K562 (cell line): Measurements from ENCODE around the gene ACCSL. TPM values are rescaled to one million over a fixed set of nuclear protein-coding genes. Genes with fewer than 3 reads are reported as not detected.

Experiments
- ATAC-seq: fragments of 200-7000 bp; cut with Tn5 transposase; 3 replicates; pipeline ENCODE4 v1.9.1; 2020; ENCODE audit warnings: moderate library complexity
- BruUV-seq: library from RNA; stranded (reverse); fragments of 400-500 nt; replicated peaks from 2 replicates; lab custom pipeline; 2021; lab: Mats Ljungman, UMichigan
- CTCF ChIA-PET: fragments of 300-600 bp; formaldehyde crosslinking; extraction: SDS; loops from one replicate; lab custom pipeline; 2021; ENCODE audit warnings: low intra/inter-chr PET ratio; lab: Yijun Ruan, JAX
- POLR2A ChIA-PET: fragments of 300-600, 350-650 bp; sonication (Branson Sonifier 250); formaldehyde crosslinking; extraction: SDS; loops from one replicate; lab custom pipeline; 2021; ENCODE audit warnings: antibody characterized with exemption, inconsistent platforms; lab: Yijun Ruan, JAX
- DNase-seq, 4 experiments: peaks; one replicate each; pipeline versions ENCODE4 v3.0.0 to v3.0.0-alpha.2; 2011 to 2018; ENCODE audit warnings: low spot score in 3 of 4, mixed read lengths in 3 of 4; ENCODE audit errors: extremely low read depth in 1 of 4
- FAIRE-seq: peaks from 2 replicates; lab custom pipeline; 2011; peaks lifted over from hg19 to GRCh38; lab: Jason Lieb, UNC
- H2AFZ ChIP-seq: 2 replicates; pipeline ENCODE4 v1.6.0; 2011; ENCODE audit warnings: low read depth, low read length, control low read depth, inconsistent platforms
- H3K27ac ChIP-seq: fragments of 200-600 bp; 3 replicates; pipeline ENCODE4 v1.8.0; 2011; ENCODE audit warnings: low read depth, mild to moderate bottlenecking, control low read depth, inconsistent platforms, low read length, moderate library complexity, mixed read lengths; ENCODE audit errors: extremely low read depth
- H3K27me3 ChIP-seq, 2 experiments: fragments of 300-600 bp in 1 of 2; 2 replicates in 1 of 2; 3 replicates in 1 of 2; pipeline versions ENCODE4 v1.6.0 to v1.8.0; 2011; ENCODE audit warnings: inconsistent platforms in 2 of 2, low read length in 2 of 2, mild to moderate bottlenecking in 1 of 2, mixed read lengths in 1 of 2, moderate library complexity in 1 of 2; ENCODE audit not compliant: control insufficient read depth in 2 of 2, insufficient read depth in 2 of 2
- H3K36me3 ChIP-seq: fragments of 300-600 bp; 3 replicates; pipeline ENCODE4 v1.8.0; 2011; ENCODE audit warnings: mild to moderate bottlenecking, low read length, inconsistent platforms; ENCODE audit not compliant: control insufficient read depth, insufficient read depth
- H3K4me1 ChIP-seq, 2 experiments: fragments of 200-600 bp in 1 of 2; replicated peaks in 1 of 2; 2 replicates in 1 of 2; 3 replicates in 1 of 2; pipeline versions ENCODE4 v1.5.1 to v1.8.0; 2011; ENCODE audit warnings: inconsistent platforms in 2 of 2, low read length in 2 of 2, mild to moderate bottlenecking in 1 of 2, mixed read lengths in 1 of 2, moderate library complexity in 1 of 2; ENCODE audit not compliant: control insufficient read depth in 2 of 2, insufficient read depth in 2 of 2
- H3K4me2 ChIP-seq: 2 replicates; pipeline ENCODE4 v1.6.1; 2011; ENCODE audit warnings: low read length, control low read depth, inconsistent platforms, mixed read lengths; ENCODE audit not compliant: insufficient read depth
- H3K4me3 ChIP-seq: fragments of 200-600 bp; sonication (generic), shearing (Covaris generic); 2 replicates; pipeline ENCODE4 v1.5.1; 2016; ENCODE audit warnings: control low read depth, inconsistent platforms
- H3K79me2 ChIP-seq: fragments of 200-600 bp; 3 replicates; pipeline ENCODE4 v1.8.0; 2011; ENCODE audit warnings: low read length, inconsistent platforms; ENCODE audit not compliant: control insufficient read depth, insufficient read depth
- H3K9ac ChIP-seq, 2 experiments: 2 replicates each; pipeline versions ENCODE4 v1.6.0 to v1.6.1; 2011; ENCODE audit warnings: low read depth in 2 of 2, low read length in 2 of 2, control low read depth in 1 of 2, inconsistent platforms in 1 of 2, mild to moderate bottlenecking in 1 of 2, mixed read lengths in 1 of 2; ENCODE audit not compliant: insufficient read depth in 1 of 2
- H3K9me1 ChIP-seq: one replicate; pipeline ENCODE4 v1.6.0; 2011; ENCODE audit warnings: inconsistent platforms, mild to moderate bottlenecking, low read length, moderate library complexity; ENCODE audit not compliant: control insufficient read depth, insufficient read depth
- H3K9me3 ChIP-seq: replicated peaks from 2 replicates; pipeline ENCODE4 v1.5.1; 2011; ENCODE audit warnings: low read depth, low read length, inconsistent platforms; ENCODE audit not compliant: control insufficient read depth, insufficient read depth
- H4K20me1 ChIP-seq: replicated peaks from 2 replicates; pipeline ENCODE4 v1.6.1; 2011; ENCODE audit warnings: low read length, inconsistent platforms, mixed read lengths; ENCODE audit not compliant: control insufficient read depth, insufficient read depth
- C11orf30 ChIP-seq: fragments of 450-650 bp; IDR thresholded peaks from 2 replicates; pipeline ENCODE4 v1.6.1; 2016; ENCODE audit warnings: low read depth, mild to moderate bottlenecking
- DNMT1 ChIP-seq: fragments of 450-650 bp; IDR thresholded peaks from 2 replicates; pipeline ENCODE4 v1.6.1; 2016; ENCODE audit warnings: antibody characterized with exemption, mild to moderate bottlenecking
- MAFG ChIP-seq: fragments of 450-650 bp; conservative IDR thresholded peaks from 2 replicates; pipeline ENCODE4 v1.6.1; 2016; ENCODE audit warnings: missing genetic modification characterization, missing compliant biosample characterization
- MCM7 ChIP-seq, 2 experiments: fragments of 450-650 bp; IDR thresholded peaks; 2 replicates each; pipeline ENCODE4 v1.6.1; 2016 to 2018
- POLR2A ChIP-seq: fragments of 450-650 bp; conservative IDR thresholded peaks from 2 replicates; pipeline ENCODE4 v1.6.1; 2016
- RFX7 ChIP-seq: fragments of 250-450 bp; sonication (Bioruptor Pico); IDR thresholded peaks from 2 replicates; pipeline ENCODE4 v1.5.1; 2021; ENCODE audit warnings: mild to moderate bottlenecking
- ZSCAN29 ChIP-seq: fragments of 450-650 bp; IDR thresholded peaks from 2 replicates; pipeline ENCODE4 v1.6.1; 2017
- WGBS: fragments of 100-300 bp; shearing (Covaris generic); methylation state at CpG from one replicate; pipeline ENCODE4 v1.1.6; 2016; ENCODE audit warnings: low coverage, mixed read lengths; ENCODE audit not compliant: insufficient coverage; ENCODE audit errors: missing lambda C conversion rate; 5-methylcytosine and 5-hydroxymethylcytosine counted together
- in situ Hi-C: fragments of 300-500 bp; cut with MboI; formaldehyde crosslinking; loops from 4 replicates; pipeline ENCODE4 v1.15.0; 2018; ENCODE audit warnings: inconsistent platforms, mixed read lengths
- intact Hi-C: fragments of 100-400 bp; cut with micrococcal nuclease; formaldehyde crosslinking; loops from 2 replicates; pipeline ENCODE4 v1.14.2; 2022
- polyA plus RNA-seq, 8 experiments: library from polyadenylated mRNA; depleted of rRNA in 4 of 8; stranded (reverse) in 5 of 8; unstranded in 3 of 8; fragments of >200 nt; fragmentation: Nextera tagmentation in 2 of 8; fragmentation: Illumina TruSeq in 1 of 8; extraction: Ambion mirVana in 2 of 8; extraction: Trizol in 1 of 8; gene quantifications; 2 replicates each; pipeline versions ENCODE4 v1.2.1 to v1.2.3, GENCODE V29; 2011 to 2014; ENCODE audit warnings: inconsistent platforms in 1 of 8, missing spikeins in 1 of 8
- total RNA-seq, 7 experiments: library from RNA; depleted of rRNA in 6 of 7; stranded (reverse); fragments of >200 nt in 6 of 7; fragmentation: Illumina TruSeq in 2 of 7; extraction: Trizol in 2 of 7; gene quantifications; 2 replicates each; pipeline versions ENCODE4 v1.2.1 to v1.2.3, GENCODE V29; 2011 to 2021; ENCODE audit warnings: low replicate concordance in 1 of 7
- TF ChIP-seq, protein P1 (sequence below): fragments of 450-650 bp; IDR thresholded peaks from 2 replicates; pipeline ENCODE4 v1.6.1; 2016; ENCODE audit warnings: mild to moderate bottlenecking

ACCSL gene
- total and polyA plus RNA-seq, 9 of the 15 experiments (the other 6 are each of a cell fraction or from before 2014, with no cell fraction given), result not detected

DNA sequence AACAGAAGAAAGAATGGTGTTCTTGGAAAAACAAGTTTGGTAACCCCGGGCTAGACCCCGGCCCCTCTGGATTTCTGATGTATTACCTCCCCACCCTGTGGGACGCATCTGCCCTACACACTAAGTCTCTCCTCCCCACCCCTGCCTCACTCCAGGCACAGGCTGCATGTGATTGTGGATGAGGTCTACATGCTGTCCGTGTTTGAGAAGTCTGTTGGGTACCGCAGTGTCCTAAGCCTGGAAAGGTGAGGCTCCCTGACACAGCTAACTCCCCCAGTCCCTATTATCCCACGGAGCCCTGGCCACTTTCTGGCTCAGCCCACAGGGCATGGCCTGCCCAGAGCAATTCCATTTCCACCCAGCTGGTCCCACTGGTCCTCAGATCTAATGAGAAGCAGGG is 31.6 kb downstream of the ACCSL start:
- DNase-seq, result no peak
- ChIA-PET CTCF (no interaction called here), POLR2A (interaction anchor here (1.4 kb wide), 1 partner anchor 9 kb away, joined by 6 read pairs; no protein-coding TSS in a partner anchor)
- H3K79me2 ChIP-seq, result no peaks in the 10 kb centered on the region
- whole genome bisulfite sequencing, result 68% methylated on average over 6 of the region's 6 CpGs
- H3K36me3 ChIP-seq, result peaks cover 17% of the 10 kb centered on the region; the same call in 2 of the 3 replicates
- BruUV-seq, result no TSS peak
- no peaks in the 10 kb centered on the region for H3K27me3 ChIP-seq
- no peak overlapping the region for H2AFZ ChIP-seq
- H3K9me1 ChIP-seq, result no peaks in the 10 kb centered on the region
- intact Hi-C loops (no loop called here), in situ Hi-C loops (no loop called here)
- no peak overlapping the region for H3K4me3 ChIP-seq
- H4K20me1 ChIP-seq, result no peaks in the 10 kb centered on the region
- FAIRE-seq, result no peak
- ATAC-seq, result no peak; the same call in 2 of the 3 replicates
- H3K9me3 ChIP-seq, result no peaks in the 10 kb centered on the region
- no peaks in the 10 kb centered on the region for H3K4me1 ChIP-seq
- no peak overlapping the region for H3K4me2 ChIP-seq
- H3K27ac ChIP-seq, result no peak overlapping the region
- peak overlapping the region in 1 of 2 experiments; percentile 28; a peak in 1 of 4 replicates for H3K9ac ChIP-seq
- TF ChIP-seq MCM7 (IDR thresholded peaks at IDR 0.05), result no peak
- no peak for TF ChIP-seq POLR2A
- no peak for TF ChIP-seq RFX7 (CRISPR knock-in tag)
- no peak for TF ChIP-seq MAFG (tag)
- TF ChIP-seq DNMT1, result no peak
- TF ChIP-seq, protein P1, sequence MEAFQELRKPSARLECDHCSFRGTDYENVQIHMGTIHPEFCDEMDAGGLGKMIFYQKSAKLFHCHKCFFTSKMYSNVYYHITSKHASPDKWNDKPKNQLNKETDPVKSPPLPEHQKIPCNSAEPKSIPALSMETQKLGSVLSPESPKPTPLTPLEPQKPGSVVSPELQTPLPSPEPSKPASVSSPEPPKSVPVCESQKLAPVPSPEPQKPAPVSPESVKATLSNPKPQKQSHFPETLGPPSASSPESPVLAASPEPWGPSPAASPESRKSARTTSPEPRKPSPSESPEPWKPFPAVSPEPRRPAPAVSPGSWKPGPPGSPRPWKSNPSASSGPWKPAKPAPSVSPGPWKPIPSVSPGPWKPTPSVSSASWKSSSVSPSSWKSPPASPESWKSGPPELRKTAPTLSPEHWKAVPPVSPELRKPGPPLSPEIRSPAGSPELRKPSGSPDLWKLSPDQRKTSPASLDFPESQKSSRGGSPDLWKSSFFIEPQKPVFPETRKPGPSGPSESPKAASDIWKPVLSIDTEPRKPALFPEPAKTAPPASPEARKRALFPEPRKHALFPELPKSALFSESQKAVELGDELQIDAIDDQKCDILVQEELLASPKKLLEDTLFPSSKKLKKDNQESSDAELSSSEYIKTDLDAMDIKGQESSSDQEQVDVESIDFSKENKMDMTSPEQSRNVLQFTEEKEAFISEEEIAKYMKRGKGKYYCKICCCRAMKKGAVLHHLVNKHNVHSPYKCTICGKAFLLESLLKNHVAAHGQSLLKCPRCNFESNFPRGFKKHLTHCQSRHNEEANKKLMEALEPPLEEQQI, result no peak
- no peak for TF ChIP-seq C11orf30
- no peak for TF ChIP-seq ZSCAN29
